GM12878 (cell line): ENCODE measurements around the gene IFIT5. TPM values are rescaled to one million over a fixed set of nuclear protein-coding genes. Genes with fewer than 3 reads are reported as not detected.

Source experiments
- ATAC-seq: fragments of 200-7000 bp; cut with Tn5 transposase; 3 replicates; pipeline ENCODE4 v1.9.1; 2020; ENCODE audit warnings: mild to moderate bottlenecking, moderate library complexity
- BruUV-seq: library from RNA; stranded (reverse); fragments of 400-500 nt; replicated peaks from 2 replicates; lab custom pipeline; 2021; lab: Mats Ljungman, UMichigan
- CTCF ChIA-PET: fragments of 300-600 bp; sonication (Branson Sonifier 250); formaldehyde crosslinking; extraction: SDS; loops from one replicate; lab custom pipeline; 2021; ENCODE audit warnings: inconsistent platforms; lab: Yijun Ruan, JAX
- POLR2A ChIA-PET: fragments of 350-600 bp; formaldehyde crosslinking; extraction: SDS; loops from one replicate; lab custom pipeline; 2021; ENCODE audit warnings: inconsistent platforms; lab: Charles Lee
- RAD21 ChIA-PET: fragments of 300-600 bp; sonication (Branson Sonifier 250); formaldehyde crosslinking; loops from one replicate; lab custom pipeline; 2023; ENCODE audit warnings: antibody characterized with exemption; ENCODE audit not compliant: unreplicated experiment; lab: Charles Lee
- SMC1A ChIA-PET: fragments of 300-600 bp; sonication (Branson Sonifier 250); formaldehyde crosslinking; loops from one replicate; lab custom pipeline; 2023; ENCODE audit not compliant: unreplicated experiment, uncharacterized antibody; lab: Charles Lee
- DNase-seq: peaks from one replicate; pipeline ENCODE4 v3.0.0-alpha.2; 2011; ENCODE audit warnings: low read depth, low spot score
- FAIRE-seq: peaks from 3 replicates; lab custom pipeline; 2011; peaks lifted over from hg19 to GRCh38; lab: Jason Lieb, UNC
- H2AFZ ChIP-seq: 2 replicates; pipeline ENCODE4 v1.6.0; 2011; ENCODE audit warnings: low read depth, low read length, control low read depth; ENCODE audit not compliant: control insufficient read depth
- H3K27ac ChIP-seq: 2 replicates; pipeline ENCODE4 v1.5.1; 2011; ENCODE audit warnings: control low read depth; ENCODE audit not compliant: control insufficient read depth, insufficient read depth
- H3K27me3 ChIP-seq, 2 experiments: replicated peaks in 1 of 2; 2 replicates each; pipeline versions ENCODE4 v1.6.0 to v1.6.1; 2011; ENCODE audit warnings: low read length in 1 of 2; ENCODE audit not compliant: control insufficient read depth in 2 of 2, insufficient read depth in 2 of 2
- H3K36me3 ChIP-seq, 2 experiments: 2 replicates each; pipeline ENCODE4 v1.5.1; 2011; ENCODE audit warnings: low read length in 1 of 2; ENCODE audit not compliant: control insufficient read depth in 2 of 2, insufficient read depth in 2 of 2
- H3K4me1 ChIP-seq: 2 replicates; pipeline ENCODE4 v1.6.1; 2011; ENCODE audit warnings: mild to moderate bottlenecking, low read length, moderate library complexity, mixed read lengths; ENCODE audit not compliant: control insufficient read depth, insufficient read depth
- H3K4me2 ChIP-seq: 2 replicates; pipeline ENCODE4 v1.6.0; 2011; ENCODE audit warnings: control low read depth; ENCODE audit not compliant: control insufficient read depth, insufficient read depth
- H3K4me3 ChIP-seq: fragments of 200-600 bp; sonication (generic); 2 replicates; pipeline ENCODE4 v1.5.1; 2016
- H3K79me2 ChIP-seq: 2 replicates; pipeline ENCODE4 v1.6.0; 2011; ENCODE audit warnings: low read length; ENCODE audit not compliant: control insufficient read depth, insufficient read depth
- H3K9ac ChIP-seq: 2 replicates; pipeline ENCODE4 v1.8.0; 2011; ENCODE audit warnings: low read length, control low read depth, mixed read lengths; ENCODE audit not compliant: control insufficient read depth, insufficient read depth
- H3K9me3 ChIP-seq: replicated peaks from 3 replicates; pipeline ENCODE4 v1.5.1; 2011; ENCODE audit warnings: mild to moderate bottlenecking, low read length; ENCODE audit not compliant: control insufficient read depth, insufficient read depth
- H4K20me1 ChIP-seq: 2 replicates; pipeline ENCODE4 v1.6.0; 2011; ENCODE audit not compliant: control insufficient read depth, insufficient read depth
- CBFB ChIP-seq: IDR thresholded peaks from 2 replicates; pipeline ENCODE4 v1.6.1; 2016; ENCODE audit warnings: antibody characterized with exemption, low read depth
- CREB1 ChIP-seq: IDR thresholded peaks from 2 replicates; pipeline ENCODE4 v1.6.1; 2012; ENCODE audit warnings: low read depth, mild to moderate bottlenecking, inconsistent platforms
- RAD21 ChIP-seq: IDR thresholded peaks from 2 replicates; pipeline ENCODE4 v1.6.1; 2011; ENCODE audit warnings: mild to moderate bottlenecking, low read depth, low read length, moderate library complexity; ENCODE audit not compliant: insufficient read depth
- RUNX3 ChIP-seq: IDR thresholded peaks from 2 replicates; pipeline ENCODE4 v1.6.1; 2012; ENCODE audit warnings: low read length, inconsistent platforms
- SMC3 ChIP-seq: IDR thresholded peaks from 2 replicates; pipeline ENCODE4 v1.6.1; 2011; ENCODE audit warnings: low read length, improper control_type of control experiment, borderline replicate concordance
- WGBS: methylation state at CpG from one replicate; pipeline ENCODE4 v1.1.6; 2016; ENCODE audit warnings: low lambda C conversion rate; ENCODE audit not compliant: insufficient replicate concordance, insufficient coverage; ENCODE audit errors: missing lambda C conversion rate; 5-methylcytosine and 5-hydroxymethylcytosine counted together
- in situ Hi-C: fragments of 300-500 bp; cut with MboI; formaldehyde crosslinking; loops from 9 replicates; pipeline ENCODE4 v1.14.3; 2018; ENCODE audit warnings: mixed read lengths
- intact Hi-C: fragments of 100-400 bp; cut with micrococcal nuclease; formaldehyde crosslinking; loops from one replicate; pipeline ENCODE4 v1.14.2; 2022; ENCODE audit not compliant: unreplicated experiment
- polyA plus RNA-seq, 11 experiments: library from polyadenylated mRNA; depleted of rRNA in 4 of 11; unstranded in 6 of 11; stranded (reverse) in 5 of 11; fragments of >200 nt; fragmentation: Nextera tagmentation in 4 of 11; fragmentation: Illumina TruSeq in 1 of 11; extraction: Ambion mirVana in 4 of 11; extraction: Trizol in 1 of 11; gene quantifications; 1 replicate in 1 of 11; 2 replicates in 10 of 11; pipeline versions ENCODE4 v1.2.1 to v1.2.3, GENCODE V29; 2011 to 2016; ENCODE audit warnings: inconsistent platforms in 2 of 11, missing spikeins in 2 of 11, low read depth in 1 of 11
- total RNA-seq, 4 experiments: library from RNA; depleted of rRNA in 3 of 4; stranded (reverse); fragments of >200 nt in 3 of 4; fragmentation: Illumina TruSeq in 1 of 4; extraction: Trizol in 1 of 4; gene quantifications; 2 replicates each; pipeline versions ENCODE4 v1.2.1 to v1.2.3, GENCODE V29; 2013 to 2021
- TF ChIP-seq, protein P1 (sequence below), 3 experiments: IDR thresholded peaks in 2 of 3; conservative IDR thresholded peaks in 1 of 3; 2 replicates each; pipeline ENCODE4 v1.5.1; 2011; ENCODE audit warnings: low read depth in 3 of 3, low read length in 3 of 3, mild to moderate bottlenecking in 3 of 3, control low read depth in 2 of 3, moderate library complexity in 2 of 3, inconsistent platforms in 1 of 3, mixed read lengths in 1 of 3; ENCODE audit not compliant: control insufficient read depth in 2 of 3, insufficient read depth in 1 of 3; ENCODE audit errors: extremely low read depth in 1 of 3
- TF ChIP-seq, protein P2 (sequence below): fragments of 450-650 bp; IDR thresholded peaks from 2 replicates; pipeline ENCODE4 v1.6.1; 2017; ENCODE audit warnings: mild to moderate bottlenecking, low read depth, inconsistent platforms; ENCODE audit not compliant: poor library complexity, severe bottlenecking
- TF ChIP-seq, protein P3 (sequence below): fragments of 450-650 bp; IDR thresholded peaks from 2 replicates; pipeline ENCODE4 v1.6.1; 2017; ENCODE audit warnings: antibody characterized with exemption, mild to moderate bottlenecking, moderate library complexity

IFIT5 gene
- total and polyA plus RNA-seq, 10 of the 15 experiments (the other 5 are each of a cell fraction or from before 2014, with no cell fraction given) = 5.9 to 17.0 (median 10.4) TPM

DNA sequence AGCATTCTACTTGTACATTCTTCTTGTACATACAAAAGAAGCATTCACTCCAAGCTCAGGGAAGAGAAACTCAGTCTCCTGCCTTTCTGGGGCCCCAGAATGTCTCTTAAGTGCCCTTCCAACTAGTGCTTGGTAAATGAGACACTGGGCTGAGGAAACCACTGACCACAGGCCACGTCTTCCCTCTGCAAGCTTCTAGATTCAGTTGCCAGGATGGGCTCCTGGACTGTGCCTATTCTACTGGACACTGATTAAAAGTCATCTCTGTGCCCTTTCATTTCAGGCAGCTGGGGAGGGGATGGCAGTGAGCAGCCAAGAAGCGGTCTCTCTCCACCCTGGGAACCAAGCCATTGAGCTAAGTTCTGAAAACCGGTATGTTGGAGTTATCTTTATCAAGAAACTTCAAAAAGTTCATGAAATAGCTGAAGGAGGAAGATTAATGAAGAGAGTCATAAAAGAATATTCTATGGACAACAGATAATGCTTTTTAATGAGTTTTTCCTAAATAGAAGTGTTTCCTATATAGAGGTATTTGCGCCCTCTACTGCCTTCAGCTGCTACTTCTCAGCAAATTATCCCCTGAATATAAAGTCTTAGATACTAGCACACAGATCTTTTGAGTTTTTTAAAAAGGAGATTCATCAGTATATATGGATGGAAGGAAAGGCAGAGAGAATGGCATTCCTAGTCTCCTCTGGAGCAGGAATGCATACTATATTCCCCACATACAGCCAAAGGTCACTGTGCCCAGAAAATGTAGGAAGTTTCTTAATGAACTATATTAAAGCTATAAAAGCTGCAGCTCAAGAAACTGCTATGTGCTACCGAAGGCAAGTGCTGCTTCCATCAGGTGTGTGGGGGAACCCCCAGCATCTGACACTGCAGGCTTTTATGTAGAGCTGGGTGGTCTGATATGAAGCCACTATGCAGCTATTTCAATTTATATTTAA is 44.9 kb upstream of the IFIT5 start:
- FAIRE-seq (peak; percentile 18), ATAC-seq (peak; percentile 57), DNase-seq (no peak)
- SMC1A ChIA-PET = interaction anchor here (0.7 to 6.8 kb wide), 45 partner anchors 7 to 541 kb away, joined by 3 to 98 read pairs (median 5); partner anchors contain the start of genes IFIT1, IFIT2, IFIT5 and LIPA
- peak overlapping the region; percentile 10; the same call in 1 of the 2 replicates for H3K27ac ChIP-seq
- POLR2A ChIA-PET = interaction anchor here (0.5 to 2.9 kb wide), 9 partner anchors 22 to 75 kb away, joined by 3 to 10 read pairs (median 5); partner anchors contain the start of genes IFIT1, IFIT2 and IFIT5
- no peaks in the 10 kb centered on the region for H3K36me3 ChIP-seq
- BruUV-seq = no TSS peak
- peak overlapping the region; percentile 13; the same call in 1 of the 2 replicates for H3K4me2 ChIP-seq
- intact Hi-C loops = loop anchor here (1.0 to 5.0 kb wide), 3 partner anchors 18 to 193 kb away; no protein-coding TSS in a partner anchor
- no peak overlapping the region for H3K4me3 ChIP-seq
- no peak overlapping the region for H3K9ac ChIP-seq
- no peaks in the 10 kb centered on the region for H3K9me3 ChIP-seq
- H3K79me2 ChIP-seq = no peaks in the 10 kb centered on the region
- whole genome bisulfite sequencing = 33% methylated on average over 5 of the region's 5 CpGs
- H2AFZ ChIP-seq = no peak overlapping the region; the same call in none of the 2 replicates
- in situ Hi-C loops = no loop called here
- peaks cover 25% of the 10 kb centered on the region for H3K4me1 ChIP-seq
- RAD21 ChIA-PET = interaction anchor here (0.6 to 3.9 kb wide), 24 partner anchors 11 to 198 kb away, joined by 3 to 68 read pairs (median 7); partner anchors contain the start of genes IFIT1, IFIT2, IFIT3 and IFIT5
- no peaks in the 10 kb centered on the region for H3K27me3 ChIP-seq
- CTCF ChIA-PET = interaction anchor here (0.6 to 5.9 kb wide), 53 partner anchors 9 to 1982 kb away, joined by 3 to 97 read pairs (median 7); partner anchors contain the start of genes IFIT1, IFIT2, IFIT5 and LIPA
- H4K20me1 ChIP-seq = no peaks in the 10 kb centered on the region
- TF ChIP-seq, protein P1, sequence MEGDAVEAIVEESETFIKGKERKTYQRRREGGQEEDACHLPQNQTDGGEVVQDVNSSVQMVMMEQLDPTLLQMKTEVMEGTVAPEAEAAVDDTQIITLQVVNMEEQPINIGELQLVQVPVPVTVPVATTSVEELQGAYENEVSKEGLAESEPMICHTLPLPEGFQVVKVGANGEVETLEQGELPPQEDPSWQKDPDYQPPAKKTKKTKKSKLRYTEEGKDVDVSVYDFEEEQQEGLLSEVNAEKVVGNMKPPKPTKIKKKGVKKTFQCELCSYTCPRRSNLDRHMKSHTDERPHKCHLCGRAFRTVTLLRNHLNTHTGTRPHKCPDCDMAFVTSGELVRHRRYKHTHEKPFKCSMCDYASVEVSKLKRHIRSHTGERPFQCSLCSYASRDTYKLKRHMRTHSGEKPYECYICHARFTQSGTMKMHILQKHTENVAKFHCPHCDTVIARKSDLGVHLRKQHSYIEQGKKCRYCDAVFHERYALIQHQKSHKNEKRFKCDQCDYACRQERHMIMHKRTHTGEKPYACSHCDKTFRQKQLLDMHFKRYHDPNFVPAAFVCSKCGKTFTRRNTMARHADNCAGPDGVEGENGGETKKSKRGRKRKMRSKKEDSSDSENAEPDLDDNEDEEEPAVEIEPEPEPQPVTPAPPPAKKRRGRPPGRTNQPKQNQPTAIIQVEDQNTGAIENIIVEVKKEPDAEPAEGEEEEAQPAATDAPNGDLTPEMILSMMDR (IDR thresholded peaks at IDR 0.05 in 2 of 3, conservative IDR thresholded peaks at IDR 0.05 in 1 of 3; ENCODE audit: control insufficient read depth in 2 of 3, extremely low read depth in 1 of 3, insufficient read depth in 1 of 3, low read depth in 3 of 3, low read length in 3 of 3) = peak; percentile 48 to 66 (median 53); a peak in 5 of 6 replicates
- TF ChIP-seq CREB1 (no peak), RUNX3 (peak; percentile 43; the same call in 1 of the 2 replicates), CBFB (0 out of 2 replicates have a peak, but pooled peaks have one; percentile 22), SMC3 (peak; percentile 88), RAD21 (peak; percentile 76)
- TF ChIP-seq, protein P2, sequence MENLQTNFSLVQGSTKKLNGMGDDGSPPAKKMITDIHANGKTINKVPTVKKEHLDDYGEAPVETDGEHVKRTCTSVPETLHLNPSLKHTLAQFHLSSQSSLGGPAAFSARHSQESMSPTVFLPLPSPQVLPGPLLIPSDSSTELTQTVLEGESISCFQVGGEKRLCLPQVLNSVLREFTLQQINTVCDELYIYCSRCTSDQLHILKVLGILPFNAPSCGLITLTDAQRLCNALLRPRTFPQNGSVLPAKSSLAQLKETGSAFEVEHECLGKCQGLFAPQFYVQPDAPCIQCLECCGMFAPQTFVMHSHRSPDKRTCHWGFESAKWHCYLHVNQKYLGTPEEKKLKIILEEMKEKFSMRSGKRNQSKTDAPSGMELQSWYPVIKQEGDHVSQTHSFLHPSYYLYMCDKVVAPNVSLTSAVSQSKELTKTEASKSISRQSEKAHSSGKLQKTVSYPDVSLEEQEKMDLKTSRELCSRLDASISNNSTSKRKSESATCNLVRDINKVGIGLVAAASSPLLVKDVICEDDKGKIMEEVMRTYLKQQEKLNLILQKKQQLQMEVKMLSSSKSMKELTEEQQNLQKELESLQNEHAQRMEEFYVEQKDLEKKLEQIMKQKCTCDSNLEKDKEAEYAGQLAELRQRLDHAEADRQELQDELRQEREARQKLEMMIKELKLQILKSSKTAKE = peak; percentile 39
- TF ChIP-seq, protein P3, sequence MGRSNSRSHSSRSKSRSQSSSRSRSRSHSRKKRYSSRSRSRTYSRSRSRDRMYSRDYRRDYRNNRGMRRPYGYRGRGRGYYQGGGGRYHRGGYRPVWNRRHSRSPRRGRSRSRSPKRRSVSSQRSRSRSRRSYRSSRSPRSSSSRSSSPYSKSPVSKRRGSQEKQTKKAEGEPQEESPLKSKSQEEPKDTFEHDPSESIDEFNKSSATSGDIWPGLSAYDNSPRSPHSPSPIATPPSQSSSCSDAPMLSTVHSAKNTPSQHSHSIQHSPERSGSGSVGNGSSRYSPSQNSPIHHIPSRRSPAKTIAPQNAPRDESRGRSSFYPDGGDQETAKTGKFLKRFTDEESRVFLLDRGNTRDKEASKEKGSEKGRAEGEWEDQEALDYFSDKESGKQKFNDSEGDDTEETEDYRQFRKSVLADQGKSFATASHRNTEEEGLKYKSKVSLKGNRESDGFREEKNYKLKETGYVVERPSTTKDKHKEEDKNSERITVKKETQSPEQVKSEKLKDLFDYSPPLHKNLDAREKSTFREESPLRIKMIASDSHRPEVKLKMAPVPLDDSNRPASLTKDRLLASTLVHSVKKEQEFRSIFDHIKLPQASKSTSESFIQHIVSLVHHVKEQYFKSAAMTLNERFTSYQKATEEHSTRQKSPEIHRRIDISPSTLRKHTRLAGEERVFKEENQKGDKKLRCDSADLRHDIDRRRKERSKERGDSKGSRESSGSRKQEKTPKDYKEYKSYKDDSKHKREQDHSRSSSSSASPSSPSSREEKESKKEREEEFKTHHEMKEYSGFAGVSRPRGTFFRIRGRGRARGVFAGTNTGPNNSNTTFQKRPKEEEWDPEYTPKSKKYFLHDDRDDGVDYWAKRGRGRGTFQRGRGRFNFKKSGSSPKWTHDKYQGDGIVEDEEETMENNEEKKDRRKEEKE = no peak
